ENCODE results near the gene TTLL11. TPM values are rescaled to one million over a fixed set of nuclear protein-coding genes. Genes with fewer than 3 reads are reported as not detected.

Gene TTLL11
- total and polyA plus RNA-seq, 2 experiments from 2014 or later, result 4.7 to 6.7 TPM

DNA sequence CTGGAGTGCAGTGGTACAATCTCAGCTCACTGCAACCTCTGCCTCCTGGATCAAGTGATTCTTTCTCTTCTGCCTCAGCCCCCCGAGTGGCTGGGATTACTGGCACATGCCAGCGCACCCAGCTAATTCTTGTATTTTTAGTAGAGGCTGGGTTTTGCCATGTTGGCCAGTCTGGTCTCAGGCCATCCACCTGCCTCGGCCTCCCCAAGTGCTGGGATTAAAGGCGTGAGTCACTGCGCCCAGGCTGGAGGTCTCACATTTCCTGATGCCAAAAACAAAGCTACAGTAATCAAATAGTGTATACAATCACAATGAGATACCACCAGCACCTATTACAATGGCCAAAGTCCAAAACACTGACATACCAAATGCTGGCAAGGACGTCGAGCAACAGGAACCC lies 51.1 kb downstream of the TTLL11 start:
- H3K27me3 ChIP-seq, result no peaks in the 10 kb centered on the region
- DNase-seq (ENCODE audit: low read depth in 1 of 2, low spot score in 1 of 2), result no peak
- TF ChIP-seq, protein P1, sequence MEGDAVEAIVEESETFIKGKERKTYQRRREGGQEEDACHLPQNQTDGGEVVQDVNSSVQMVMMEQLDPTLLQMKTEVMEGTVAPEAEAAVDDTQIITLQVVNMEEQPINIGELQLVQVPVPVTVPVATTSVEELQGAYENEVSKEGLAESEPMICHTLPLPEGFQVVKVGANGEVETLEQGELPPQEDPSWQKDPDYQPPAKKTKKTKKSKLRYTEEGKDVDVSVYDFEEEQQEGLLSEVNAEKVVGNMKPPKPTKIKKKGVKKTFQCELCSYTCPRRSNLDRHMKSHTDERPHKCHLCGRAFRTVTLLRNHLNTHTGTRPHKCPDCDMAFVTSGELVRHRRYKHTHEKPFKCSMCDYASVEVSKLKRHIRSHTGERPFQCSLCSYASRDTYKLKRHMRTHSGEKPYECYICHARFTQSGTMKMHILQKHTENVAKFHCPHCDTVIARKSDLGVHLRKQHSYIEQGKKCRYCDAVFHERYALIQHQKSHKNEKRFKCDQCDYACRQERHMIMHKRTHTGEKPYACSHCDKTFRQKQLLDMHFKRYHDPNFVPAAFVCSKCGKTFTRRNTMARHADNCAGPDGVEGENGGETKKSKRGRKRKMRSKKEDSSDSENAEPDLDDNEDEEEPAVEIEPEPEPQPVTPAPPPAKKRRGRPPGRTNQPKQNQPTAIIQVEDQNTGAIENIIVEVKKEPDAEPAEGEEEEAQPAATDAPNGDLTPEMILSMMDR (IDR thresholded peaks at IDR 0.05; ENCODE audit: low read depth, low read length), result no peak
- no peak overlapping the region for H3K4me3 ChIP-seq
- H3K4me1 ChIP-seq (ENCODE audit: low read depth), result no peaks in the 10 kb centered on the region
- H3K36me3 ChIP-seq, result no peaks in the 10 kb centered on the region
- H3K9me3 ChIP-seq (ENCODE audit: low read depth), result no peaks in the 10 kb centered on the region
- no peak overlapping the region for H3K27ac ChIP-seq

DNA sequence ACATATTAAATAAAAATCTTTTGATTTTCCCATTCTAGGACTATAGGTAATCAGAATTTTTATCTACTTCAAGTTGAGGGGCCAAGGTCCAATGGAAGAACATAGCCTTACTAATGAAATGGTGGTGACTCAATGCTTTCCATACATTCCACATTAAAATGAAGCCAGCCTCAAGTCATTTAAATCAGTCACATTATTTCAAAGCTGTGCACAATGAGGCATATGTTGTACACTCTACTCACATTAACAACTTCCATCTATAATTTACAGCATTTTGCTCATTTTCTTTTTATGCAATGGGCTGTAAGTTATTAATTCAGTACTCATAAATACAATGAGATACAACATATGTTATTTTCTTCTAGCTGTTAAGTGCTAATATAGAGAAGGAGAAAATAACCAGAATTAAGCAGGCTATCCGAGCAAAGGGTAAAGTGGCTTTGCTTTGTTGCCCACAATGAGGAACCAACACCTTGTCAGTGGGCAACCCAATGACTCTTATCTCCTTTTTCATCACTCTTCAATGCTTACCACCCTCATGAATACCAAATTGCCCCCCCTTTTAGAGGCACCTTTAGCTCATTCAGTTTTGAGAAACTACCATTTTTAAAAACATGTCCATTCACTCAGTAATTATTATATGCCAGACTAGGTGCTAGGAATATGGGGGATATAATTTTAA lies 52.4 kb downstream of the TTLL11 start:
- H3K27me3 ChIP-seq, result no peaks in the 10 kb centered on the region
- H3K9me3 ChIP-seq (ENCODE audit: low read depth), result no peaks in the 10 kb centered on the region
- TF ChIP-seq, protein P1 (IDR thresholded peaks at IDR 0.05; ENCODE audit: low read depth, low read length), result no peak
- no peak for DNase-seq (ENCODE audit: low read depth in 1 of 2, low spot score in 1 of 2)
- no peak overlapping the region for H3K27ac ChIP-seq
- no peaks in the 10 kb centered on the region for H3K36me3 ChIP-seq
- no peaks in the 10 kb centered on the region for H3K4me1 ChIP-seq (ENCODE audit: low read depth)
- H3K4me3 ChIP-seq, result no peak overlapping the region

DNA sequence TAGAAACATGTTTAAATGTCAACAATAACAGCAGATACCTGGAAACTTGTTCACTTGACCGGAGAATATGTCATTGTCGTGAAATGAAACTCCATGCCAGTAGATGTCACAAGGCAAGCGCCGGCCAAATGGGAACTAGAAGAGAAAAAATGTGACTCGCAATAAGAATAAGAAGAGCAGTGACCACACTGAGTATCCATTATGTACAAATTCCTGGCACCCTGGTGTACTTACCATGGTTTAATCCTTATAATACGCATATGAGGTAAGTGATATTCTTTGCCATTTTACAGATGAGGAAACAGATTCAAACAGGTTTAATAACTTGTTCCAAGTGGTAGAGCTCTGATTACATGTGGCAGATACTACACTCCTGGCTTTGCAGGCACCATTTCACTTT lies 53.9 kb downstream of the TTLL11 start:
- no peaks in the 10 kb centered on the region for H3K9me3 ChIP-seq (ENCODE audit: low read depth)
- H3K27me3 ChIP-seq, result no peaks in the 10 kb centered on the region
- no peaks in the 10 kb centered on the region for H3K36me3 ChIP-seq
- H3K4me3 ChIP-seq, result no peak overlapping the region
- TF ChIP-seq, protein P1 (IDR thresholded peaks at IDR 0.05; ENCODE audit: low read depth, low read length), result no peak
- H3K27ac ChIP-seq, result no peak overlapping the region
- H3K4me1 ChIP-seq (ENCODE audit: low read depth), result no peaks in the 10 kb centered on the region
- no peak for DNase-seq (ENCODE audit: low read depth in 1 of 2, low spot score in 1 of 2)

DNA sequence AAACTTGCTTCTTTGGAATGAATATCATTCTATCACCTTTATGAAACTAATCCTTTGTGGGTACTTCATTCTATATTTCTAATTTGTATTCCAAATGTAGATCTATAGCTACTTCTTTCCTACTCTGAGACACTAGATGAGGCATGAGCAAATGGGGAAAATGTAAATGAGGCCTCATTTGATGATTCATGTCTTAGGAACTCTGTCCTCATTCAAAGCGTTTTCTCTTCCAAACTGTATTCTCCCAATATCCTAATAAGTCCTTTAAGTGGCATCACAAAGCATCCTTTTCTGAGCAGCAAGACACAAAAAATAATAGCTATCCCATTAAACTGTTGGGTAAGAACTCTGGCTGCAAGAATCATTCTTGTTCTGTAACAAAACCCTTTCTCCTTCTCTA lies 56.1 kb downstream of the TTLL11 start:
- H3K27me3 ChIP-seq, result no peaks in the 10 kb centered on the region
- DNase-seq (ENCODE audit: low read depth in 1 of 2, low spot score in 1 of 2), result peak in 1 of 2 donors; percentile 37
- no peaks in the 10 kb centered on the region for H3K9me3 ChIP-seq (ENCODE audit: low read depth)
- H3K27ac ChIP-seq, result no peak overlapping the region
- no peaks in the 10 kb centered on the region for H3K4me1 ChIP-seq (ENCODE audit: low read depth)
- no peaks in the 10 kb centered on the region for H3K36me3 ChIP-seq
- TF ChIP-seq, protein P1 (IDR thresholded peaks at IDR 0.05; ENCODE audit: low read depth, low read length), result no peak
- no peak overlapping the region for H3K4me3 ChIP-seq

DNA sequence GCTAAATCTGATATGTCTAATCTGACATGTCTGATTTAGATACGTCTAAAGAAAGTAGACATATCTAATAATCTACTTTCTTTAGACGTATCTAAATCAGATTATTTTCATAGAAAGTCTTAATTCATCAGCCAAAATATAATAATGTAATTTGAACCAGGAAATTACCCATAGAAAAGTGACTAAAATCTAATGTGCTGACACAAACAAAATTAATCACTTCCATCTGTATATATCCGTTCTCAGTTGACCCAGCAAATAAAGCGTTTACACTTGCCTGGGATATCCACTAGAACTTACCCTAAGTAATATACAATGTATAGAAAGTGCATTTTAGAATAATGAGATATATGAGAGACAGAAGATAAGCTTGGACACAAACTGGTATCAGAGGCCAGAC lies 56.7 kb downstream of the TTLL11 start:
- Histone ChIP-seq H3K4me1 (ENCODE audit: low read depth) (no peaks in the 10 kb centered on the region), H3K4me3 (no peak overlapping the region), H3K9me3 (ENCODE audit: low read depth) (no peaks in the 10 kb centered on the region), H3K27ac (no peak overlapping the region), H3K36me3 (no peaks in the 10 kb centered on the region), H3K27me3 (no peaks in the 10 kb centered on the region)
- no peak for DNase-seq (ENCODE audit: low read depth in 1 of 2, low spot score in 1 of 2)
- TF ChIP-seq, protein P1 (IDR thresholded peaks at IDR 0.05; ENCODE audit: low read depth, low read length), result no peak

Measured in cardiac muscle cell (in vitro differentiated cells and primary cell).